Erythroblast (primary cell): ENCODE data around the gene ALDH2.

Source experiments
- DNase-seq, 2 experiments: peaks; one replicate each; lab custom pipeline; 2025; lab: John Stamatoyannopoulos, UW
- GATA1 ChIP-seq: IDR thresholded peaks from 2 replicates; pipeline ENCODE4 v1.6.1; 2011; ENCODE audit warnings: low read depth, mild to moderate bottlenecking, control low read depth, low read length, moderate library complexity
- POLR2A ChIP-seq: IDR thresholded peaks from 2 replicates; pipeline ENCODE4 v1.6.1; 2011; ENCODE audit warnings: mild to moderate bottlenecking, low read length

The ALDH2 gene

DNA sequence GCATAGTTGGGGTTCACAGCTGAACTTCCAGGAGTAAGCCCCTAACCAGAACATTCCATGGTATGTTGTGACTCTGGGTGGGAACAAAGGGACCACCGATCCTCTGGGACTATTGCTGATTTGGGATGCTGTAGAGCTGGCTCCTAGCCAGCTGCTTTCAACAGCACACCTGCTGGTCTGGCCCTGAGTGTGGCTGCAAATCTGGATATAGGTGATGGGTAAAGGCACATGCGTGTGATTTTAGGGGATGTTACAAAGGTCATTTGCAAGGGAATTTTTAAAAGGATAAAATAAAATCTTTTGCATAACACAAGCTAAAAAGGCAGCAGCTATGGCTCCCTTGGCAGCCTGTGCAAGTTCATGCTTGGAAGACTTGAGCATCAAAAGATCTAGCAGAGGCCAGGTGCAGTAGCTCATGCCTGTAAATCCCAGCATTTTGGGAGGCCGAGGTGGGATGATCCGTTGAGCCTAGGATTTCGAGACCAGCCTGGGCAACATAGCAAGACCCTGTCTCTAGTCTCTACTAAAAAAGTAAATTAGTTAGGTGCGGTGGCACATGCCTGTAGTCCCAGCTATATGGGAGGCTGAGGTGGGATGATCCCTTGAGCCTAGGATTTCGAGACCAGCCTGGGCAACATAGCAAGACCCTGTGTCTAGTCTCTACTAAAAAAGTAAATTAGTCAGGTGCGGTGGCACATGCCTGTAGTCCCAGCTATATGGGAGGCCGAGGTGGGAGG, 1.6 kb downstream of the ALDH2 start:
- TF ChIP-seq POLR2A = no peak
- no peak for TF ChIP-seq GATA1
- no peak for DNase-seq

DNA sequence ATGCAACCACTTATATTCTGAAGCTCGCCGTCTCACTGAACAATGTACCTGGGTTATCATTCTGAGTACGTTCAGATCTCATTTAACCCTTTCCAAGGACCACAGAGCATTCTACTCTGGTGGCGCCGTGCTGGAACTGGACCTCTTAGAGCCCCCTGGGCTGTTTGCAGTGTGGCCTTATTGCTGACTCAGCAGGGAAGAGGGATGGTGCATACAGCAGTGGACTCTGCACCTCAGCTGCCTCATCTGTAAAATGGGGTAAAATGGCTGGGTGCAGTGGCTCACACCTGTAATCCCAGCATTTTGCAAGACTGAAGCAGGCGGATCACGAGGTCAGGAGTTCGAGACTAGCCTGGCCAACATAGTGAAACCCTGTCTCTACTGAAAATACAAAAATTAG, 2.9 kb downstream of the ALDH2 start:
- no peak for DNase-seq
- TF ChIP-seq GATA1 (no peak), POLR2A (no peak)

DNA sequence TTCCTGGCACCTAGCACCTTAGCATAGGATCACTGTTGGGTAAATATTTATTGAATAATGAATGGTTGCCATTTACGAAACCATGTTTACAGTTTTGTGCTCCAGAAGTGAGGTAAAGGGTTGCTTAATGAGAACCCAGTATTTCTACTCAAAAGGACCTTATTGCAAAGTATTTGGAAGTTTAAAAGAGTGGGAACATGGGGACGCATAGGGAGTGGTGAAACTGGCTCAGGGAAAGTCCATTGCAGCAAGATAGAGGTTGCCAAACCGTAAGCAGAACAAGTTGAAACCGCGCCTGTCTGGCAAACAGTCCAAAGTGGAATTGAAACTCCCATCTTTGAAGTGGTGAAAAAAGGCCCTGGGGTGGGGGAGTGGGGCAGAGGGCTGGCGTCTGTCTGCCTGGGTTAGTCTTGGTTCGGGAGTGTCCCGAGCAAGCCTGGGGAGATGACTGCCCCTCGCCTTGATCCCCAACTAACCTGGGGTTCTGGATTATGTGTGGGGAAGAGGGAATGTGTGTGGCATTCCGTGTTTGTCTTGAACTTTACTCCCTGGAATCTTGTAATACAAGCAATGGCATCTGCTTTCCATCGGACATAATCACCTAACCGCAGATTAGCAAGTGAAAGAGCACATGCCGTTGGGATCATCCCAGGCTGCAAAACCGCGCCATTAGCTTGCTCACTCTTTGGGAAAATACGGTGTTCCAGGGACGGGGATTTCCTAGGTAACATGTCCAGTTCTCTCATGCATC, 7.2 kb downstream of the ALDH2 start:
- TF ChIP-seq GATA1 = no peak
- TF ChIP-seq POLR2A = no peak
- DNase-seq = no peak

DNA sequence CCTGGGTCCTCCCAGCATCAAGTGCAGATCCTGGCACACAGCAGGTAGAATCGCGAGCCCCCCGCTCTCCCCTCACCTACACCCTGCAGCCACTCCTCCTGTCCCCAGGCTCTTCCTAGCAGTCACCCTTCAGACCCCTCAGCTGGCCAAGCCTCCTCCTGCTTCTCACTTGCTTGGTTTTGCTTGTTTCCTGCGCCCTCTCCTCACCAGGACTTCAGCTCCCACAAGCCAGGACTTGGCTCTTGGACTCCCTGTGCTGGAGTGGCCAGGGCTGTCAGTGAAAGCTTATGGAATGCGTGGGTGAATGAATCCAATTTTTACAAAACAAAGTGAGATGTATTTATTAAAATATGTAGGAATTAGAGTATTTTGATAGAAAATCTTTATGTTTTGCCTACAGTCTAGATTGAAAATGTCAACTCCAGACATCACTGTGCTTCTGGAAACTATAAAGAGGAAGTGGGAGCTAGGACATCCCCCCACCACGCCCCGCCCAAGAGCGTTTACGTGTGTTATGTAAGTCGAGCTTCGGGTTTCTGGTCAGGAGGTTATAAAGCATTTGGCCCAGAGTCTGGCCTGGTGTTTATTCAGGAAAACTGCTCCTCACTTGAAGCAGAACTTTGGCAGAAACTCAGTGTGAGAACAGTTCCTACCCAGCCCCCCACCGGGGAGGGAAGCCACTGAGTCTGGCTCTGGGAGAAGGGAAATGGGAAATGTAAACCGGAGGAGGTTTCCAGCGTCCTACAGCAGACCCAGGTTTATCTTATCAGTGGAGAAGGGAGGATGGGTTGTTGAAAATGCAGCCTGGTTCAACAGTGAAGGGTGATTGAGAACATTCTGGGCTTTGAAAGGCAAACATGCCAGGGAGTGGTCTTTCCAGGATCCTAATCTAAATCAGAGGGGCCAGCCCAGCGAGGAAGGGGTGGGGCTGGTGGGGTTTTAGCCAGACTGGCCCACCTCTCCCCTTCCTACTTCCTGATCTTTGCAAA, 8.8 kb downstream of the ALDH2 start:
- peak; percentile 48 to 64 for DNase-seq
- TF ChIP-seq GATA1 (no peak), POLR2A (peak; percentile 30)

DNA sequence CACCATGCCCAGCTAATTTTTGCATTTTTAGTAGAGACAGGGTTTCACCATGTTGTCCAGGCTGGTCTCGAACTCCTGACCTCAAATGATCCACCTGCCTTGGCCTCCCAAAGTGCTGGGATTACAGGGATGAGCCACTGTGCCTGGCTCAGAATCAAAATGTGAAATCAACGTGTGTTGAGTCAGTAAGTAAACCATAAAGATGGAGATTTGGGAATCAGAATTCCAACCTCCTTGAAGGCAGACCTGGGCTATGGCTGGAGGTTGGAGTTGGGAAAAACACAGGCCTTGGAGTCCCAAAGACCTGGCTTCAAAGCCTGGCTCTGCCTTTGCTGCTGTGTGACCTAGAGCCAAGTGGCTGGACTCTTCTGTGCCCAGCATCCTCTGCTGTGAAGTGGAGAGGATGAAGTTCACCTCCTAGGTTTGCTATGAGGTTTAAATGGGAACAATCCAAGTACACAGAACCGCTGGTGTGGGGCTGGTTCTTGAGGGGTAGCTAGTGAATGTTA, 10.2 kb downstream of the ALDH2 start:
- no peak for TF ChIP-seq GATA1
- no peak for TF ChIP-seq POLR2A
- no peak for DNase-seq

DNA sequence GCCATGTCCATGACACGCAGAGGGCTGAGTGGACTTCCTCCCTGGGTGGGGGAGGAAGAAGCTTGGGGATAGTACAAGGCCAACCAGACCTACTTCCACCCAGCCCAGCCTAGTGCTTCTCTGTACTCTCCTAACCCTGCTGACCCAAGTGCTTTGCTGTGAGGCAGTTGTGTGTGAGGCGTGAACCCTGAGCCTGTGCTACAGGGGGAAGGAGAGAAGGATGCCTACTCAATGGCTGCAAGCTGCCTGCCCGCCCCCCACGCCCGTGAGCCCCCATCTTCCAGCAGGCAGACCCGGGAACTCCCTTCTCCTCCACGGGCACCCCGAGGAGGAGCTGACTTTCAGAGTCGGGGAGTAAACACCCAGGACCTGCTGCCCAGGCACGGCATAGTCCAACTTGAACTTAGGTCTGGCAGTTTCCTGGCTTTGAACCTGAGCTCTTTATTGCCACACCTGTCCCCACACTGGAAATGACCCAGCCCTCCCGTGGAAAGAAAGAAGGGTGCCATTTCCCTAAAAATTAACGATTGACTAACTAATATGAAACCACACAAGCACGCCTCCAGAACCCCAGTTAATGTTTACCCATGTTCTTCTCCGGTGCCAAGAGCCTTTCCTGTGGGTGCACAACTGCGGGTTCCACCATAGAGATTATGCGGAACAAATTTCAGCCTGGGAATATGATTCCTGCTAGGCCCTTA, 10.8 kb downstream of the ALDH2 start:
- TF ChIP-seq GATA1 (no peak), POLR2A (no peak)
- DNase-seq = no peak

DNA sequence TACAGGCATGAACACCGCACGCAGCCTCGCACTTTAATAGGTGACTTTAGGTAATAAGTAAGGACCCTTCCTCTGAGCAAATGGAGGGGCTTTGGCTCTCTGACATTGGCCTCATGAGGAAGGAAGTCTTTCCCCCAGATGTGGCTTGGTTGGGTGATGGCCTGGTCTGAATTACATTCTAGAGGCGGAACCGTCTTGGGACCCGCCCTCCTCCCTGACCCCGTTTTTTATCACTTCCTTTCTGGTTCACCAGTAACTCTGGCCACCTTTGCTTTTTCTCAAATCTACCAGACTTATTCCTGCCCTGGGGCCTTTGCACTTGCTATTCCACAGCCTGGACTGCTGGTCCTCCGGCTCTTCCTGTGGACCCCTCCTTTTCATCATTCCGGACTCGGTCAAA, 13.4 kb downstream of the ALDH2 start:
- TF ChIP-seq GATA1 (no peak), POLR2A (no peak)
- no peak for DNase-seq

DNA sequence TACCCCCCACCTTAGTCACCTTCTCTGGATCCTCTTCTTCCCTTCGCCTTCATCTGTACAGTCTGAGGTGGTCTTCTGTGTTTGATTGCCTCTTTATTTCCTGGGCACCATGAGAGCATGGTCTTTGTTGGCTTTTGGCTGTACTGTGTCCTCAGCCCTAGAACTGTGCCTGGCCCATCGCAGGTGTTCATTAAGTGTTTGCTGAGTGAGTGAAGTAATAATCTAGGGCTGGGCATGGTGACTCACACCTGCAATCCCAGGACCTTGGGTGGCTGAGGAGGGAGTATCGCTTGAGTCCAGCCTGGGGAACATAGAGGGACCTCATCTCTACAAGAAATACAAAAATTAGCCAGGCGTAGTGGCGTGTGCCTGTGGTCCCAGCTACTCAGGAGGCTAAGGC, 13.9 kb downstream of the ALDH2 start:
- no peak for DNase-seq
- TF ChIP-seq GATA1 = no peak
- TF ChIP-seq POLR2A = no peak

DNA sequence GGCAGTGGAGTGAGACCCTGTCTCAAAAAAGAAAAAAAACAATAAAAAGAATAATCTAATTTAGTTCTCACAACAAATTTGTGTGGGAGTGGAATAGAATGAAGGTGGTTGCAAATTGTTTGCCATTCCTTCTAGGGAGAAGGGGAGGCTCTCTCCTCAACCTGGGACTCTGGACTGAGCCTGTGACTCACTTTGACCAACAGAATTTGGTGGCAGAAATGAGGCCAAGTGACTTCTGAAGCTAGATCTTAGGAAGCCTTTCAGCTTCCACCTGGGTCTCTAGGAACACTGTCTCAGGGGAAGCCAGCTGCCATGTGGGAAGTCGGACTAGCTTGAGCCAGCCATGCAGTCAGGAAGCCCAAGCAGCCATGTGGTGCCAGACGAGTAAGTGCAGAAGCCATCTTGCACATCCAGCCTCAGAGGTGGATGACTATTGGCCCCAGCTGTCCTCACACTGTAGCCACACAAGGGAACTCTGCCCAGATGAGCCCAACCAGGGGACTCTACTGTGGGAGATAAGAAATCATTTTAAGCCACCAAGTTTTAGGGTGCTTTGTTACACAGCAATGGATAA, 14.4 kb downstream of the ALDH2 start:
- DNase-seq = no peak
- TF ChIP-seq POLR2A (no peak), GATA1 (no peak)

DNA sequence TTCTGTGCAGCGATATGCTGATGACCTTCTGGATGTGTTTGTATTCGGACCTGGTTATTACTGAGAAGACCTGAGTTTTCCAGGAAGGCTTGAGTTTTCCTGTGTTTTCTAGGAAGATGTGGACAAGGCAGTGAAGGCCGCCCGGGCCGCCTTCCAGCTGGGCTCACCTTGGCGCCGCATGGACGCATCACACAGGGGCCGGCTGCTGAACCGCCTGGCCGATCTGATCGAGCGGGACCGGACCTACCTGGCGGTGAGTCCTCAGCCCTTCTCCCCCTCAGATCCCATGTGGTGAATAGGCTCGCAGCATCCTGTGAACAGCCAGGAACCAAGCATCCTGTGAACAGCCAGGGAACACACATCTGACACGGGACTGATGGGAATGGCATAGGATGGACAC, 16.3 kb downstream of the ALDH2 start:
- TF ChIP-seq POLR2A = no peak
- no peak for TF ChIP-seq GATA1
- DNase-seq = no peak

DNA sequence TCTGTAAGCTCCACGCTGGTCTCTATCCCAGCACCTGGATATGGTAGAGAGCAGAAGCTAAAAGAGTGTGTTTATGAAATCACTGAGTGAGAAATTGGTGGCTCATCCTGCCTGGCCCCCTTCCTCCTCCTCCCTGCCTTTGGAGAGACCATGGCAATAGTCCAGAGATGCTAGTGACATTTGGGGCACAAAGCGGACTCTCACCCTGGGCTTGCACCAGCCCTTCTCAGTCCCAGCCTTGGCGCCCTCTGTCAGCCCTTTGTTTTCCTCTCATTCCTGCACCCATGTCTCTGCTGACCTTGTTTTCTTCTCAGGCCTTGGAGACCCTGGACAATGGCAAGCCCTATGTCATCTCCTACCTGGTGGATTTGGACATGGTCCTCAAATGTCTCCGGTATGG, 18.2 kb downstream of the ALDH2 start:
- TF ChIP-seq GATA1 (no peak), POLR2A (no peak)
- no peak for DNase-seq

DNA sequence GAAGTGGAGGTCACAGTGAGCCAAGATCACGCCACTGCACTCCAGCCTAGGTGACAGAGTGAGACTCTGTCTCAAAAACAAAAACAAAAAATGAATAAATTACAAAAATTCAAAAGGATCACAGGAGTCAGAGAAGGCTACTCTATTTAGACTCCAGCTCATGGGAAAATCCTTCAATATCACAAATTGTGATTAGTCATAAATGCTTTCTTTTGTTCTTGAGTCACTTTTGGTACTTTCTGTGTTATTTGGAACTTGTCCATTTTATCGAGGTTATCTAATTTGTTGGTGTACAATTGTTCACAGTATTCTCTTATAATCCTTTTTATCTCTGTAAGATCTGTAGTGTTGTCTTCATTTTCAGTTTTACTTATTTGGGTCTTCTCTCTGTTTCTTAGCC, 18.9 kb downstream of the ALDH2 start:
- TF ChIP-seq POLR2A (no peak), GATA1 (no peak)
- no peak for DNase-seq
